Activated CD8-positive, alpha-beta memory T cell treated with anti-CD3 and anti-CD28 coated beads for 24 hours (primary cell): ENCODE results near the gene RECQL.
"Not testable (repeated sequence)": the region's sequence is repeated elsewhere in the genome, so short reads cannot be mapped to it uniquely, and the experiment has no call there.

ENCODE experiments used
- DNase-seq: peaks from one replicate; pipeline ENCODE4 v3.0.0-alpha.2; 2020

Gene RECQL

DNA sequence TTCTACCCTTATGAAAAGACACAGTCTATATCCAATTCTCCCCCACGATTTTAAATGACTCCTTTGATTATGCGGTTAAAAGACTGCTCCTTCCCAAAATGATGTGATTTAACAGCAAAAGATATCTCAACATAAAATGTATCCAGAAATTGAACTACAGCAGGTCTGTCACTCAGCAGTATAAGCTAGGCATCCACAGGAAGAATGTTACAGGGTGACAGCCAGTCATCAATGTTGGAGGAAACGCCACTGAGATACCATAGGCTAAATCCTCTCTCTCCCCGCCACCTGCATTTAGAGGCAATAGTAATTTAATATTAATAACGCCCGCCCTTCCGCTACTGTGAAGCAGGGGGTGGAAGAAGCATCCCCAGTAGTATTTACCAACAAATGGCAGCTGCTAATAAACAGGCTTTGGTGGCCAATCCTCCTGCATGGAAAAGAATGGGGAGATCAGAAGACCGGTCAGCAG, 613 bp downstream of the RECQL start:
- DNase-seq = no peak

GRCh38 chr12:21499765-21500164, 1.7 kb downstream of the RECQL start:
- DNase-seq = no peak

GRCh38 chr12:21485998-21486397, 15.4 kb downstream of the RECQL start:
- DNase-seq = no peak

DNA sequence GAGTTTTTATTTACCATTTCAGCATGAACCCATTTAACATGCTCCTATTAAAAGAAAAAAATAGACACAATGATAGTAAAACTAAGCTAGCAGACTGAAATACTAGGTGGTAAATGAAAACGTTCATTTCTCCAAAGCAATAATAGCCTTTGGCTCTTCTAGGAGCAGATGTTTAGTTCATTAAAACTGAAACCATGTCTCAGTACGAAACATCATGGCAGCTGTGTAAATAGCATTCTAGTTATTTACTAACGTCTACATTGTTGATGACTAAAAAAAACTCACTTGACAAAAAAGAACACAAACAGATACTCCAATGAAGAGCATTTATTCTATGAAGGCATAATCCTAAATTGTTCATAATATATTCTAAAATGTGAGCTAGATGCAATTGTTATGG, 17.9 kb downstream of the RECQL start:
- no peak for DNase-seq

DNA sequence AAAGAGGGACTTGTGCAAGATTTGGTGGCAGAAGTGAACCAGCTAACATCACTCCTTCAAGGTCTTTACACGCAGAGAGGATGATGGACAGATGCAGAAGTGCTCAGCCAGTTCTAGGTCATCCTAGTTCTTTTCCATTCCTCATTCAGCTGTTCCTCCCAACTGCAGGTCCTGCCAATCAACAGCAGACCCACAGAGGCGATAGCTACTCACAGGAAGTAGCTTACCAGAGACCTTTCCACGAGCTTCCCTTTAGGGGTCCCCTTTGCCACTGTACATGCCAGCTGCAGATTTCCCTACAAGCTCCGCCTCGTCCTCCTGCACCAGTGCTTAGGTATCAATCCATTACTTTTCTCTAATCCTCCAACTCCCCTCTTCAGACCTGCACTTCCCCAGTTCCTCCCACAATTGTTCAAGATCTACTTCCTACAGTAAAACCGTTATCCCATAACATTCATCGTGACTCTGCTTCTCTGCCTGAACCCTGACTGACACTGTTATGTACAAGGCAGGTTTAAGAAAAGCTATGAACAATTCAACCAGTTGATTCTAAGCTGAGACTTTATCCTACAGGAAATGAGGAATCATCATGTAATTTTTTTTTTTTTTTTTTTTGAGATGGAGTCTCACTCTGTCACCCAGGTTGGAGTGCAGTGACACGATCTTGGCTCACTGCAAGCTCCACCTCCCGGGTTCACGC, 22.5 kb downstream of the RECQL start:
- no peak for DNase-seq

- DNase-seq = no peak
These were observed 24.5 kb downstream of the RECQL start for GRCh38 chr12:21476949-21477348.

DNA sequence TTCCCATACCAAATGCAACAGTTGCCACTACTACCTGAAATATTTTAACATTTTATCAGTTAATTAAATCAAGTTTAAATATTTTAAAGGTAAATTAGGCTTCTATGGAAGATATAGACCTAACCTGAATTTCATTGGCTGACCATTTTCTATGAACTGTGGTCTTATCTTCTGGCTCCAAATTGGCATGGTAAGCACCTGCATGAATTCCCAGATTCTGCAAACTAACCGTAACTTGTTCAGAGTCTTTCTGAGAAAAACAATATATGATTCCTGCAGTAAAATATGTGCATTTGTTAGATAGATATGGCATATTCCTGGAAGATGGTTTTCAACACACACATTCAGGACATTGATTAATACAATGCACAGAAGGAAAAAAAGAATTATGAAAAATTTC, 25.9 kb downstream of the RECQL start:
- DNase-seq = no peak

- no peak for DNase-seq
These were observed 29.1 kb downstream of the RECQL start for GRCh38 chr12:21472197-21472823.

GRCh38 chr12:21471294-21471693, 30.1 kb downstream of the RECQL start:
- DNase-seq = no peak

DNA sequence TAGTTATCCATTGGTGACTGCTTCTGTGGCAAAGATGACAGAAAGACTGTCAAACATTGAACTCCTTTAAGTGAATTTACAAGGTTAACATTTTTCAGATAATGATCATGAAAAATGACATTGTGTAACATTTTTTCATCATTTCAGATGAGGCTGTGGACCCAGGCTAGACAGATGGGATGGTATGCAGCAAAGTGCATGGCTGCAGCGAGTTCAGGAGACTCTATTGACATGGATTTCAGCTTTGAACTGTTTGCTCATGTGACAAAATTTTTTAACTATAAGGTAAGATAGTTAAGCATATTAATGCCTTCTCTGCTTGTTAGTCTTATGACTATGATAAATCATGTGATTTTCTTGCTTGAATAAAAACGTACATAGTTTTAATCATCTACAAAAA, 34.1 kb downstream of the RECQL start:
- DNase-seq = not testable (repeated sequence)

DNA sequence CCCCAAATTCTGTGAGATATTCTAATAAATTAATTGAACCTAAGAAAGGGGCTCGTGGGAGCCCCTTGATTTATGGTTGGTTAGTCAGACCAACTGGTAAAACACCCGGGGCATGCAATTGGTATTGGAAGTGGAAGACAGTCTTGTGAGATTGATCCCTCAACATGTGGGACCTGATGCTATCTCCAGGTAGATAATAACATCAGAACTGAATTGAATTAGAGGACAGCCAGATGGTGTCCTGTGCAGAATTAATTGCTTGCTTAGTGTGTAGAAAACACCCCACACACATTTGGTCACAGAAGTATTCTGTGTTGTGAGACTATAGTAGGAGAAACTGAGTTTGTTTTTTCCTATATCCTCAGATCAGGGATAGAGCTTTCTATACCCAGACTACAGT, 42.0 kb downstream of the RECQL start:
- DNase-seq = no peak

DNA sequence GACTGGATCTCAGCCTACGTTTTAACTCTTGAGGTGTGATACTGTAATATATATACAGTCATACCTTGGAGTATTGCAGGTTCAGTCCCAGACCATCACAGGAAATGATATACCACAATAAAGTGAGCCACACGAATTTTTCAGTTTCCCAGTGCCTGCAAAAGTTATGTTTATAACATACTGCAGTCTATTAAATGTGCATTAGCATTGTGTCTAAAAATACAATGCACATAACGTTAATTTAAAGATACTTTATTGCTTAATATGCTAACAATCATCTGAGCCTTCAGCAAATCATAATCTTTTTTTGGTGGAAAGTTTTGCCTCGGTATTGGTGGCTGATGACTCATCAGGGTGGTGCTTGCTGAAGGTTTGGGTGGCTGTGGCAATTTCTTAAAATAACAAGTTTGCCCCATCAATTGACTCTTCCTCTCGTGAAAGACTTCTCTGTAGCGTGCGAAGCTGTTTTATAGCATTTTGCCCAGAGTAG, 45.1 kb downstream of the RECQL start:
- no peak for DNase-seq

GRCh38 chr12:21453312-21453852, 48.1 kb downstream of the RECQL start:
- no peak for DNase-seq

GRCh38 chr12:21451529-21451928, 49.9 kb downstream of the RECQL start:
- DNase-seq = no peak

GRCh38 chr12:21444193-21445146, 57.0 kb downstream of the RECQL start:
- DNase-seq = no peak

DNA sequence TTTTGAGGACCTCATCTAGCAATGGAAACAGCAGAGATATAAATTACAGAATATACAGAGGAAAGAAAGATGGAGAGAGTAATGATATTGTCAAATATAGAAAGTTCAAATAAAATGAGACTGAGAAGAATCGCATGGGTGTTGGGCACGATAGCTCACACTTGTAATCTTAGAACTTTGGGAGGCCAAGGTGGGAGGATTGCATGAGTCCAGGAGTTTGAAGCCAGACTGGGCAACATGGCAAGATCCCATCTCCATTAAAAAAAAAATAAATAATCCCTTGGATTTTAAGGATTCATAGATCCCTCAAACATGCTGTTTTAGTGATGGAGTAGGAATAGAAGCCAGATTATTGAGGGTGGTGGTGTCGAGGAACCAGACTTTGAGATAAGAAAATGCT, 62.1 kb downstream of the RECQL start:
- no peak for DNase-seq

DNA sequence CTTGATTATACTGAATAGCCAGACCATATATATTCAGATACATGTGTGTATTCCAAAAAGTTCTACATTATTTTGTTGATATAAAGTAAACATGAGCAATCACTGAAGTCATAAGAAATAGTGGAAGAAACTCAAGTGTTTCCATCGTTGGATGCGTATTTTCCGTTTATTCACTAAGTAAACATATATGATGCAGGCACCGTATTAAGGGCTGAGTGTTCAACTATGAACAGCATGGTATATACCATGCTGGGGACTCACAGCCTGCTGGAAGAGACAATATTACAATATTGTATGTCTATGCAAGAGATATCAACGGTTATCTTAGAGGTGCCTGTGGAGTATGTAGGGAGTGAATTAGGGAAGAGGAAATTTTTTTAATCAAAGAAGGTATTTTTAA, 62.8 kb downstream of the RECQL start:
- no peak for DNase-seq

- DNase-seq = no peak
These were observed 66.7 kb downstream of the RECQL start for GRCh38 chr12:21434699-21435098.

DNA sequence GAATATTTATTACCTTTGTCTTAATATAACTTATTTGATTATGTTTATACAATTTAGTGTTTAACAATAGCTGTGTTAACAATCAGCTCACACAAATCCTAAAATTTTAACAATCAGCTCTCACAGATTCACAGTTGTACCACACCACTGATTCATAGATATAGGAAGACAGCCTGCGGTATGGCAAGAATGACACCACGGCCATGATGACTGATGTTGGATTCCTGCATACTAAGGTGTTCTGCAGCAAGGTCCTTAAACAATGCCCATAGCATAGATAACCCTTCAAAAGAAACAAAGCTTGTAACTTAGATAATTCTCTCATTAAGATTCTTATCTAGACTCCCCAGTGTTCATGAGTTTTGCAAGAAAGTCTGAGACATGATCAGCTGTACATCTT, 67.9 kb downstream of the RECQL start:
- DNase-seq = no peak

- DNase-seq = no peak
These were observed 71.4 kb downstream of the RECQL start for GRCh38 chr12:21429994-21430393.

GRCh38 chr12:21428241-21428640, 73.2 kb downstream of the RECQL start:
- no peak for DNase-seq

DNA sequence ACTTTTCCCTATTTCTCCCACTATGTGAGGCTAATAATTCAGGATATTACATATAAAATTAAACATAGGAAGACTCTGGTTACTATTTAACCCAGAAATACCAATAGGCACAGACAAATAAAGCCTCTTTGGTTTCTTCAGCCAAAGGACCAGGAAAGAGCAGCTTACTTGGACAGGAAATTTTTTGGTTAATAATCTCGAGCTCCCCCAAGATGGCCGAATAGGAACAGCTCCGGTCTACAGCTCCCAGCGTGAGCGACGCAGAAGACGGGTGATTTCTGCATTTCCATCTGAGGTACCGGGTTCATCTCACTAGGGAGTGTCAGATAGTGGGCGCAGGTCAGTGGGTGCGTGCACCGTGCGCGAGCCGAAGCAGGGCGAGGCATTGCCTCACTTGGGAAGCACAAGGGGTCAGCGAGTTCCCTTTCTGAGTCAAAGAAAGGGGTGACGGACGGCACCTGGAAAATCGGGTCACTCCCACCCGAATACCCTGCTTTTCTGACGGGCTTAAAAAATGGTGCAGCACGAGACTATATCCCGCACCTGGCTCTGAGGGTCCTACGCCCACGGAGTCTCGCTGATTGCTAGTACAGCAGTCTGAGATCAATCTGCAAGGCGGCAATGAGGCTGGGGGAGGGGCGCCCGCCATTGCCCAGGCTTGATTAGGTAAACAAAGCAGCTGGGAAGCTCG, 82.3 kb downstream of the RECQL start:
- DNase-seq = not testable (repeated sequence)
